Karpas-422 (cell line): ENCODE data around the gene CFAP57. TPM values are rescaled to one million over a fixed set of nuclear protein-coding genes. Genes with fewer than 3 reads are reported as not detected.

Experiments
- DNase-seq: peaks from one replicate; pipeline ENCODE4 v3.0.0-alpha.2; 2015
- H2AFZ ChIP-seq: fragments of 200-600 bp; sonication (generic); 2 replicates; pipeline ENCODE4 v1.6.1; 2014; ENCODE audit warnings: antibody characterized with exemption, low read length, mixed read lengths
- H3K27ac ChIP-seq: fragments of 200-600 bp; sonication (generic); 2 replicates; pipeline ENCODE4 v1.5.1; 2014; ENCODE audit warnings: mild to moderate bottlenecking, low read length, moderate library complexity
- H3K27me3 ChIP-seq: fragments of 200-600 bp; sonication (generic); 2 replicates; pipeline ENCODE4 v1.6.1; 2014; ENCODE audit warnings: low read length, mixed read lengths
- H3K36me3 ChIP-seq: fragments of 200-600 bp; sonication (generic); 2 replicates; pipeline ENCODE4 v1.6.1; 2014; ENCODE audit warnings: low read length, mixed read lengths; ENCODE audit not compliant: insufficient read depth
- H3K4me1 ChIP-seq: fragments of 200-600 bp; sonication (generic); 2 replicates; pipeline ENCODE4 v1.6.1; 2014; ENCODE audit warnings: mild to moderate bottlenecking, low read length, mixed read lengths
- H3K4me2 ChIP-seq: fragments of 200-600 bp; sonication (generic); 2 replicates; pipeline ENCODE4 v1.6.1; 2014; ENCODE audit warnings: low read length, low read depth, mild to moderate bottlenecking; ENCODE audit not compliant: poor library complexity, severe bottlenecking
- H3K4me3 ChIP-seq: fragments of 200-600 bp; sonication (generic); 2 replicates; pipeline ENCODE4 v1.5.1; 2014; ENCODE audit warnings: mild to moderate bottlenecking, antibody characterized with exemption, low read length, mixed read lengths
- H3K79me2 ChIP-seq: fragments of 200-600 bp; sonication (generic); 2 replicates; pipeline ENCODE4 v1.6.1; 2014; ENCODE audit warnings: mild to moderate bottlenecking, low read length, mixed read lengths
- H3K9ac ChIP-seq: fragments of 200-600 bp; sonication (generic); 2 replicates; pipeline ENCODE4 v1.6.0; 2014; ENCODE audit warnings: low read length
- H3K9me2 ChIP-seq: fragments of 200-600 bp; sonication (generic), shearing (Covaris generic); replicated peaks from 2 replicates; pipeline ENCODE4 v1.6.0; 2014; ENCODE audit warnings: mild to moderate bottlenecking, low read length, moderate library complexity; ENCODE audit not compliant: insufficient read depth
- H3K9me3 ChIP-seq: fragments of 300-700, 200-600 bp; sonication (generic); 2 replicates; pipeline ENCODE4 v1.6.1; 2014; ENCODE audit warnings: low read length, mixed read lengths
- H4K20me1 ChIP-seq: fragments of 200-600 bp; sonication (generic); 2 replicates; pipeline ENCODE4 v1.6.1; 2014; ENCODE audit warnings: mild to moderate bottlenecking, antibody characterized with exemption, low read length, low read depth; ENCODE audit not compliant: insufficient read depth
- total RNA-seq: library from RNA; depleted of rRNA; stranded (reverse); fragments of >200 nt; shearing (Covaris generic); gene quantifications from 2 replicates; pipeline ENCODE4 v1.2.3, GENCODE V29; 2014; ENCODE audit warnings: low replicate concordance

Gene CFAP57
- total RNA-seq, 1 experiment from 2014 or later: not detected

GRCh38 chr1:43235040-43235439, 62.9 kb downstream of the CFAP57 start:
- DNase-seq: no peak
- Histone ChIP-seq H3K79me2 (no peaks in the 10 kb centered on the region), H3K4me3 (no peak overlapping the region), H3K4me1 (peaks cover 19% of the 10 kb centered on the region), H3K9me2 (no peaks in the 10 kb centered on the region), H3K9ac (no peak overlapping the region), H4K20me1 (no peaks in the 10 kb centered on the region), H3K36me3 (no peaks in the 10 kb centered on the region), H3K9me3 (no peaks in the 10 kb centered on the region), H2AFZ (no peak overlapping the region), H3K27ac (no peak overlapping the region), H3K27me3 (no peaks in the 10 kb centered on the region), H3K4me2 (no peak overlapping the region)

- Histone ChIP-seq H3K4me2 (no peak overlapping the region), H3K9ac (no peak overlapping the region), H2AFZ (no peak overlapping the region)
Observed at GRCh38 chr1:43235451-43236121, 63.5 kb downstream of the CFAP57 start.

GRCh38 chr1:43237121-43237520, 65.0 kb downstream of the CFAP57 start:
- H3K9ac ChIP-seq: no peak overlapping the region
- H3K27ac ChIP-seq: no peak overlapping the region
- no peaks in the 10 kb centered on the region for H3K9me3 ChIP-seq
- H3K4me3 ChIP-seq: no peak overlapping the region
- H3K9me2 ChIP-seq: no peaks in the 10 kb centered on the region
- no peaks in the 10 kb centered on the region for H3K79me2 ChIP-seq
- no peak overlapping the region for H3K4me2 ChIP-seq
- H3K36me3 ChIP-seq: no peaks in the 10 kb centered on the region
- no peaks in the 10 kb centered on the region for H3K27me3 ChIP-seq
- no peak for DNase-seq
- no peak overlapping the region for H2AFZ ChIP-seq
- H3K4me1 ChIP-seq: peaks cover 23% of the 10 kb centered on the region
- no peaks in the 10 kb centered on the region for H4K20me1 ChIP-seq

More at GRCh38 chr1:43235451-43236121, 63.5 kb downstream of the CFAP57 start:
- H3K36me3 ChIP-seq: no peaks in the 10 kb centered on the region
- H3K4me3 ChIP-seq: no peak overlapping the region
- no peaks in the 10 kb centered on the region for H3K9me2 ChIP-seq
- no peaks in the 10 kb centered on the region for H3K79me2 ChIP-seq
- H3K27ac ChIP-seq: no peak overlapping the region
- no peaks in the 10 kb centered on the region for H3K27me3 ChIP-seq
- H4K20me1 ChIP-seq: no peaks in the 10 kb centered on the region
- no peak for DNase-seq
- no peaks in the 10 kb centered on the region for H3K9me3 ChIP-seq
- peaks cover 23% of the 10 kb centered on the region for H3K4me1 ChIP-seq

- Histone ChIP-seq H2AFZ (no peak overlapping the region), H3K27me3 (no peaks in the 10 kb centered on the region), H3K9me2 (no peaks in the 10 kb centered on the region), H3K36me3 (no peaks in the 10 kb centered on the region), H4K20me1 (no peaks in the 10 kb centered on the region), H3K9me3 (no peaks in the 10 kb centered on the region), H3K4me2 (peak overlapping the region; percentile 65), H3K9ac (no peak overlapping the region), H3K79me2 (no peaks in the 10 kb centered on the region), H3K4me3 (no peak overlapping the region), H3K27ac (no peak overlapping the region), H3K4me1 (peaks cover 23% of the 10 kb centered on the region)
- peak; percentile 84 for DNase-seq
Observed at GRCh38 chr1:43238085-43238484, 66.0 kb downstream of the CFAP57 start.

- peak overlapping the region; percentile 47; the same call in 1 of the 2 replicates for H3K4me3 ChIP-seq
- peaks cover 23% of the 10 kb centered on the region for H3K4me1 ChIP-seq
- no peaks in the 10 kb centered on the region for H3K9me2 ChIP-seq
- peak overlapping the region; percentile 65 for H3K4me2 ChIP-seq
- H3K9ac ChIP-seq: peak overlapping the region; percentile 38
- H3K79me2 ChIP-seq: no peaks in the 10 kb centered on the region
- no peaks in the 10 kb centered on the region for H4K20me1 ChIP-seq
- H2AFZ ChIP-seq: peak overlapping the region; percentile 46
- H3K27me3 ChIP-seq: no peaks in the 10 kb centered on the region
- DNase-seq: peak; percentile 70
- peak overlapping the region; percentile 66 for H3K27ac ChIP-seq
- H3K36me3 ChIP-seq: no peaks in the 10 kb centered on the region
- no peaks in the 10 kb centered on the region for H3K9me3 ChIP-seq
Observed at GRCh38 chr1:43238991-43239469, 66.9 kb downstream of the CFAP57 start.

GRCh38 chr1:43239484-43239883, 67.4 kb downstream of the CFAP57 start:
- Histone ChIP-seq H3K4me2 (peak overlapping the region; percentile 65), H2AFZ (peak overlapping the region; percentile 46), H3K27me3 (no peaks in the 10 kb centered on the region), H3K9ac (peak overlapping the region; percentile 38), H3K4me1 (peaks cover 23% of the 10 kb centered on the region), H3K36me3 (no peaks in the 10 kb centered on the region), H3K9me3 (no peaks in the 10 kb centered on the region), H3K4me3 (peak overlapping the region; percentile 47; the same call in 1 of the 2 replicates), H3K79me2 (no peaks in the 10 kb centered on the region), H4K20me1 (no peaks in the 10 kb centered on the region), H3K9me2 (no peaks in the 10 kb centered on the region), H3K27ac (peak overlapping the region; percentile 66)
- DNase-seq: peak; percentile 87

- H3K79me2 ChIP-seq: no peaks in the 10 kb centered on the region
- H3K9me2 ChIP-seq: no peaks in the 10 kb centered on the region
- no peaks in the 10 kb centered on the region for H3K27me3 ChIP-seq
- no peaks in the 10 kb centered on the region for H3K36me3 ChIP-seq
- H3K9ac ChIP-seq: no peak overlapping the region
- no peak overlapping the region for H2AFZ ChIP-seq
- H3K9me3 ChIP-seq: no peaks in the 10 kb centered on the region
- H3K4me2 ChIP-seq: no peak overlapping the region
- H3K4me1 ChIP-seq: peaks cover 23% of the 10 kb centered on the region
- no peak overlapping the region for H3K4me3 ChIP-seq
- DNase-seq: no peak
- H4K20me1 ChIP-seq: no peaks in the 10 kb centered on the region
- H3K27ac ChIP-seq: no peak overlapping the region
Observed at GRCh38 chr1:43241413-43241836, 69.3 kb downstream of the CFAP57 start.

- Histone ChIP-seq H3K4me1 (peaks cover 21% of the 10 kb centered on the region), H3K36me3 (no peaks in the 10 kb centered on the region), H3K9me2 (no peaks in the 10 kb centered on the region), H3K4me2 (no peak overlapping the region), H4K20me1 (no peaks in the 10 kb centered on the region), H3K27me3 (no peaks in the 10 kb centered on the region), H3K79me2 (no peaks in the 10 kb centered on the region), H3K4me3 (no peak overlapping the region), H3K9ac (no peak overlapping the region), H2AFZ (no peak overlapping the region), H3K9me3 (no peaks in the 10 kb centered on the region), H3K27ac (no peak overlapping the region)
- no peak for DNase-seq
Observed at GRCh38 chr1:43243299-43243698, 71.2 kb downstream of the CFAP57 start.
